A549 (cell line): ENCODE data around the gene NTNG1. TPM values are rescaled to one million over a fixed set of nuclear protein-coding genes. Genes with fewer than 3 reads are reported as not detected.

Experiments used
- ATAC-seq, 2 experiments: fragments of 200-7000 bp in 1 of 2; fragments of >200 bp in 1 of 2; cut with Nextera tagmentation in 1 of 2; cut with Tn5 transposase in 1 of 2; 3 replicates each; pipeline versions ENCODE4 v1.8.0 to v1.9.1; 2018 to 2020; ENCODE audit warnings: mild to moderate bottlenecking in 1 of 2, moderate library complexity in 1 of 2
- CTCF ChIA-PET: fragments of 300-600 bp; sonication (Branson Sonifier 250); formaldehyde crosslinking; extraction: SDS; loops from one replicate; lab custom pipeline; 2021; ENCODE audit warnings: antibody characterized with exemption, inconsistent platforms; lab: Yijun Ruan, JAX
- POLR2A ChIA-PET: fragments of 350-600 bp; formaldehyde crosslinking; extraction: SDS; loops from one replicate; lab custom pipeline; 2021; ENCODE audit warnings: antibody characterized with exemption, inconsistent platforms; lab: Yijun Ruan, JAX
- DNase-seq, 2 experiments: peaks; one replicate each; pipeline versions ENCODE4 v3.0.0 to v3.0.0-alpha.2; 2011 to 2016; ENCODE audit warnings: low read depth in 1 of 2, low spot score in 1 of 2
- FAIRE-seq: peaks from 2 replicates; lab custom pipeline; 2011; peaks lifted over from hg19 to GRCh38; lab: Jason Lieb, UNC
- H3K27ac ChIP-seq, 2 experiments: fragments of >200 bp; sonication (Bioruptor Twin); formaldehyde crosslinking; 3 replicates each; pipeline ENCODE4 v1.5.1; 2016 to 2017
- H3K4me1 ChIP-seq: fragments of >200 bp; sonication (Bioruptor Twin); formaldehyde crosslinking; 3 replicates; pipeline ENCODE4 v1.6.1; 2016
- H3K4me2 ChIP-seq: fragments of >200 bp; sonication (Bioruptor Twin); formaldehyde crosslinking; 3 replicates; pipeline ENCODE4 v1.6.1; 2016
- H3K4me3 ChIP-seq: fragments of >200 bp; sonication (Bioruptor Twin); formaldehyde crosslinking; 3 replicates; pipeline ENCODE4 v1.5.1; 2016
- H3K9me3 ChIP-seq: fragments of >200 bp; sonication (Bioruptor Twin); formaldehyde crosslinking; 3 replicates; pipeline ENCODE4 v1.6.1; 2016
- BHLHE40 ChIP-seq: IDR thresholded peaks from 2 replicates; pipeline ENCODE4 v1.6.1; 2012; ENCODE audit warnings: low read depth, low read length, inconsistent platforms
- CEBPB ChIP-seq, 2 experiments: fragments of >200 bp in 1 of 2; sonication (Bioruptor Twin) in 1 of 2; formaldehyde crosslinking in 1 of 2; IDR thresholded peaks; 2 replicates each; pipeline ENCODE4 v1.6.1; 2012 to 2016
- CHD2 ChIP-seq: fragments of 150-350 bp; IDR thresholded peaks from 2 replicates; pipeline ENCODE4 v1.6.1; 2014; ENCODE audit warnings: low read length; ENCODE audit not compliant: partially characterized antibody
- CHD4 ChIP-seq: fragments of 200-600 bp; sonication (generic); IDR thresholded peaks from 2 replicates; pipeline ENCODE4 v1.6.1; 2016; ENCODE audit warnings: antibody characterized with exemption, mild to moderate bottlenecking, borderline replicate concordance
- E2F6 ChIP-seq: IDR thresholded peaks from 2 replicates; pipeline ENCODE4 v1.6.1; 2012; ENCODE audit warnings: low read depth, borderline replicate concordance
- EHMT2 ChIP-seq: fragments of 200-600 bp; sonication (generic); IDR thresholded peaks from 2 replicates; pipeline ENCODE4 v1.6.1; 2016; ENCODE audit warnings: antibody characterized with exemption, low read depth, mild to moderate bottlenecking, moderate library complexity
- FOSB ChIP-seq: fragments of 250-450 bp; sonication (Bioruptor Pico); IDR thresholded peaks from 2 replicates; pipeline ENCODE4 v1.5.0; 2020; ENCODE audit warnings: mild to moderate bottlenecking, moderate library complexity
- FOXS1 ChIP-seq: fragments of 250-450 bp; sonication (Bioruptor Pico); IDR thresholded peaks from 2 replicates; pipeline ENCODE4 v1.5.0; 2020; ENCODE audit warnings: mild to moderate bottlenecking, moderate library complexity
- GATA3 ChIP-seq: IDR thresholded peaks from 2 replicates; pipeline ENCODE4 v1.6.1; 2012; ENCODE audit warnings: borderline replicate concordance
- HDAC2 ChIP-seq: fragments of 200-600 bp; sonication (generic); IDR thresholded peaks from 2 replicates; pipeline ENCODE4 v1.6.1; 2016
- HES2 ChIP-seq: fragments of >200 bp; sonication (Bioruptor Twin); formaldehyde crosslinking; IDR thresholded peaks from 2 replicates; pipeline ENCODE4 v1.6.1; 2016
- HEYL ChIP-seq: fragments of 250-450 bp; sonication (Bioruptor Pico); IDR thresholded peaks from 2 replicates; pipeline ENCODE4 v1.8.0; 2021; ENCODE audit warnings: mild to moderate bottlenecking, moderate library complexity
- HOXA7 ChIP-seq: fragments of 250-450 bp; sonication (Bioruptor Pico); IDR thresholded peaks from 2 replicates; pipeline ENCODE4 v1.5.0; 2020; ENCODE audit warnings: mild to moderate bottlenecking, moderate library complexity
- HOXB5 ChIP-seq: fragments of 250-450 bp; sonication (Bioruptor Pico); IDR thresholded peaks from 2 replicates; pipeline ENCODE4 v1.5.0; 2020; ENCODE audit warnings: mild to moderate bottlenecking, moderate library complexity
- JUN ChIP-seq, 2 experiments: fragments of >200 bp; sonication (Bioruptor Twin); formaldehyde crosslinking; IDR thresholded peaks; 2 replicates in 1 of 2; 3 replicates in 1 of 2; pipeline ENCODE4 v1.6.1; 2016 to 2017
- KDM1A ChIP-seq: fragments of 200-600 bp; sonication (generic); IDR thresholded peaks from 2 replicates; pipeline ENCODE4 v1.6.1; 2016; ENCODE audit warnings: low read depth, mild to moderate bottlenecking
- KDM5A ChIP-seq: fragments of 200-600 bp; sonication (generic); IDR thresholded peaks from 2 replicates; pipeline ENCODE4 v1.6.1; 2016; ENCODE audit warnings: antibody characterized with exemption, mild to moderate bottlenecking
- MAZ ChIP-seq: fragments of 150-350 bp; IDR thresholded peaks from 2 replicates; pipeline ENCODE4 v1.6.1; 2014; ENCODE audit warnings: antibody characterized with exemption, low read depth, low read length, borderline replicate concordance
- NFE2L2 ChIP-seq: fragments of 150-350 bp; conservative IDR thresholded peaks from 2 replicates; pipeline ENCODE4 v1.6.1; 2014; ENCODE audit warnings: low read length
- NPAS2 ChIP-seq: fragments of 250-450 bp; sonication (Bioruptor Pico); IDR thresholded peaks from 2 replicates; pipeline ENCODE4 v1.8.0; 2022; ENCODE audit warnings: mild to moderate bottlenecking, moderate library complexity, borderline replicate concordance
- PHF8 ChIP-seq: fragments of 200-600 bp; sonication (generic); IDR thresholded peaks from 2 replicates; pipeline ENCODE4 v1.6.1; 2016; ENCODE audit warnings: low read depth, mild to moderate bottlenecking, antibody characterized with exemption, moderate library complexity, borderline replicate concordance
- POLR2A ChIP-seq: IDR thresholded peaks from 2 replicates; pipeline ENCODE4 v1.6.1; 2012; ENCODE audit warnings: mild to moderate bottlenecking, low read length
- POLR2AphosphoS2 ChIP-seq: conservative IDR thresholded peaks from 2 replicates; pipeline ENCODE4 v1.6.1; 2012; ENCODE audit warnings: low read length, improper control_type of control experiment, inconsistent platforms
- REST ChIP-seq: fragments of 200-600 bp; sonication (generic); IDR thresholded peaks from 2 replicates; pipeline ENCODE4 v1.6.1; 2016; ENCODE audit warnings: antibody characterized with exemption, mild to moderate bottlenecking, moderate library complexity
- RFX5 ChIP-seq: fragments of 450-650 bp; IDR thresholded peaks from 2 replicates; pipeline ENCODE4 v1.7.1; 2014; ENCODE audit warnings: antibody characterized with exemption, mild to moderate bottlenecking, moderate library complexity
- SMC3 ChIP-seq: fragments of >200 bp; sonication (Bioruptor Twin); formaldehyde crosslinking; IDR thresholded peaks from 3 replicates; pipeline ENCODE4 v1.6.1; 2018; ENCODE audit warnings: inconsistent platforms
- TP53 ChIP-seq: fragments of 250-450 bp; sonication (Bioruptor Pico); IDR thresholded peaks from 2 replicates; pipeline ENCODE4 v1.5.0; 2021; ENCODE audit warnings: mild to moderate bottlenecking, moderate library complexity
- ZNF302 ChIP-seq: fragments of 250-450 bp; sonication (Bioruptor Pico); IDR thresholded peaks from 2 replicates; pipeline ENCODE4 v1.9.0; 2021; ENCODE audit warnings: inconsistent platforms, mild to moderate bottlenecking, moderate library complexity
- ZSCAN20 ChIP-seq: fragments of 250-450 bp; sonication (Bioruptor Pico); IDR thresholded peaks from 2 replicates; pipeline ENCODE4 v1.8.0; 2022; ENCODE audit warnings: mild to moderate bottlenecking, moderate library complexity
- WGBS: methylation state at CpG from one replicate; pipeline ENCODE4 v1.1.6; 2017; ENCODE audit errors: missing lambda C conversion rate; 5-methylcytosine and 5-hydroxymethylcytosine counted together
- polyA plus RNA-seq, 4 experiments: library from polyadenylated mRNA; depleted of rRNA in 3 of 4; stranded (reverse); fragments of >200 nt; fragmentation: RNase III in 1 of 4; extraction: RNeasy Plus Mini Kit Qiagen cat#74134 plus additional on column Dnase treatment in 1 of 4; gene quantifications; 2 replicates in 3 of 4; 3 replicates in 1 of 4; pipeline ENCODE4 v1.2.3, GENCODE V29; 2011 to 2017

The NTNG1 gene
- polyA plus RNA-seq, 2 of the 4 experiments (the other 2 are of a cell fraction), result not detected

GRCh38 chr1:107499139-107499744 is 358.4 kb downstream of the NTNG1 start:
- H3K4me2 ChIP-seq, result no peak overlapping the region
- no peak overlapping the region for H3K4me3 ChIP-seq
- POLR2A ChIA-PET, result no interaction called here
- CTCF ChIA-PET, result no interaction called here
- no peak for ATAC-seq
- no peaks in the 10 kb centered on the region for H3K4me1 ChIP-seq
- DNase-seq, result no peak
- whole genome bisulfite sequencing, result 40% methylated on average over 4 of the region's 4 CpGs
- no peak overlapping the region for H3K27ac ChIP-seq
- TF ChIP-seq SMC3, result no peak
- TF ChIP-seq EHMT2, result no peak
- TF ChIP-seq CEBPB (IDR thresholded peaks at IDR 0.05), result no peak
- no peak for TF ChIP-seq PHF8
- TF ChIP-seq TP53, result no peak
- FAIRE-seq, result no peak
- H3K9me3 ChIP-seq, result no peaks in the 10 kb centered on the region

- ChIA-PET POLR2A (no interaction called here), CTCF (no interaction called here)
- no peaks in the 10 kb centered on the region for H3K4me1 ChIP-seq
- no peak for TF ChIP-seq JUN (IDR thresholded peaks at IDR 0.05)
- no peak for TF ChIP-seq FOXS1 (CRISPR knock-in tag)
- no peak for TF ChIP-seq HOXB5 (CRISPR knock-in tag)
- TF ChIP-seq KDM5A, result no peak
- TF ChIP-seq CHD4, result no peak
- TF ChIP-seq GATA3, result no peak
- no peak for TF ChIP-seq POLR2AphosphoS2
- TF ChIP-seq HES2, result no peak
- TF ChIP-seq CEBPB (IDR thresholded peaks at IDR 0.05), result no peak
- no peak for TF ChIP-seq ZSCAN20 (CRISPR knock-in tag)
- TF ChIP-seq NPAS2, result no peak
- TF ChIP-seq FOSB (CRISPR knock-in tag), result no peak
- no peak for TF ChIP-seq POLR2A
- TF ChIP-seq EHMT2, result no peak
- no peak for TF ChIP-seq CHD2
- TF ChIP-seq HDAC2, result no peak
- no peak for TF ChIP-seq BHLHE40
- TF ChIP-seq MAZ, result no peak
- no peaks in the 10 kb centered on the region for H3K9me3 ChIP-seq
- H3K27ac ChIP-seq, result no peak overlapping the region
- H3K4me3 ChIP-seq, result no peak overlapping the region
- no peak overlapping the region for H3K4me2 ChIP-seq
- FAIRE-seq (no peak), ATAC-seq (no peak), DNase-seq (no peak)
- 31% methylated on average over 6 of the region's 6 CpGs for WGBS
Observed at GRCh38 chr1:107501081-107501605, 360.3 kb downstream of the NTNG1 start.

GRCh38 chr1:107510347-107510746 is 369.5 kb downstream of the NTNG1 start:
- CTCF ChIA-PET, result interaction anchor here (0.6 kb wide), 1 partner anchor 9 kb away, joined by 3 read pairs; no protein-coding TSS in a partner anchor
- ATAC-seq, result no peak

GRCh38 chr1:107512836-107513235 is 372.0 kb downstream of the NTNG1 start:
- no peak for ATAC-seq
- Histone ChIP-seq H3K4me3 (no peak overlapping the region), H3K9me3 (no peaks in the 10 kb centered on the region), H3K4me2 (no peak overlapping the region), H3K4me1 (no peaks in the 10 kb centered on the region), H3K27ac (no peak overlapping the region)
- ChIA-PET CTCF (no interaction called here), POLR2A (no interaction called here)
- TF ChIP-seq FOSB (CRISPR knock-in tag) (no peak), HOXB5 (CRISPR knock-in tag) (no peak), POLR2A (no peak), HEYL (no peak), RFX5 (no peak), REST (no peak), CEBPB (IDR thresholded peaks at IDR 0.05) (no peak), E2F6 (no peak), NFE2L2 (no peak), CHD4 (no peak), HOXA7 (CRISPR knock-in tag) (no peak), HDAC2 (no peak)
- DNase-seq, result no peak
- 17% methylated on average over 2 of the region's 2 CpGs for WGBS
- no peak for FAIRE-seq

More at GRCh38 chr1:107510347-107510746, 369.5 kb downstream of the NTNG1 start:
- H3K4me2 ChIP-seq, result no peak overlapping the region
- no peaks in the 10 kb centered on the region for H3K4me1 ChIP-seq
- H3K9me3 ChIP-seq, result no peaks in the 10 kb centered on the region
- no peak overlapping the region for H3K4me3 ChIP-seq
- POLR2A ChIA-PET, result no interaction called here
- H3K27ac ChIP-seq, result no peak overlapping the region
- DNase-seq (no peak), FAIRE-seq (no peak)
- no peak for TF ChIP-seq KDM1A
- TF ChIP-seq BHLHE40, result no peak
- no peak for TF ChIP-seq ZNF302
- no peak for TF ChIP-seq PHF8
- WGBS, result 2% methylated on average over 4 of the region's 4 CpGs
